C4-2B (cell line): ENCODE data around the gene SLC15A2.

Experiments used
- H3K27ac ChIP-seq: fragments of 450-650 bp; 2 replicates; pipeline ENCODE4 v1.5.1; 2017
- CTCF ChIP-seq: fragments of 450-650 bp; conservative IDR thresholded peaks from 2 replicates; pipeline ENCODE4 v1.5.1; 2017; ENCODE audit warnings: mild to moderate bottlenecking
- ZFX ChIP-seq: fragments of 450-650 bp; IDR thresholded peaks from 2 replicates; pipeline ENCODE4 v1.6.1; 2017

Gene SLC15A2

GRCh38 chr3:121970047-121970446 lies 75.8 kb downstream of the SLC15A2 start:
- TF ChIP-seq ZFX: no peak
- TF ChIP-seq CTCF: no peak
- peak overlapping the region; percentile 74; the same call in 1 of the 2 replicates for H3K27ac ChIP-seq

GRCh38 chr3:121974601-121975111 lies 80.5 kb downstream of the SLC15A2 start:
- TF ChIP-seq CTCF (no peak), ZFX (no peak)
- no peak overlapping the region for H3K27ac ChIP-seq

GRCh38 chr3:121975702-121976302 lies 81.6 kb downstream of the SLC15A2 start:
- H3K27ac ChIP-seq: no peak overlapping the region
- TF ChIP-seq ZFX (no peak), CTCF (no peak)

- TF ChIP-seq ZFX (no peak), CTCF (no peak)
- no peak overlapping the region for H3K27ac ChIP-seq
Measured at GRCh38 chr3:121976727-121977126, 82.5 kb downstream of the SLC15A2 start.

- H3K27ac ChIP-seq: peak overlapping the region; percentile 12; the same call in 1 of the 2 replicates
- TF ChIP-seq CTCF (no peak), ZFX (no peak)
Measured at GRCh38 chr3:121979246-121979645, 85.0 kb downstream of the SLC15A2 start.

- peak overlapping the region; percentile 25 for H3K27ac ChIP-seq
Measured at GRCh38 chr3:121979734-121980449, 85.7 kb downstream of the SLC15A2 start.

More at GRCh38 chr3:121979734-121980449, 85.7 kb downstream of the SLC15A2 start:
- no peak for TF ChIP-seq CTCF
- no peak for TF ChIP-seq ZFX
